GM12892 (cell line): Measurements from ENCODE around the gene MANBA.

Experiments used
- POLR2A ChIP-seq: IDR thresholded peaks from 2 replicates; pipeline ENCODE4 v1.6.1; 2011; ENCODE audit warnings: low read depth, low read length, control low read depth
- POLR2AphosphoS5 ChIP-seq: IDR thresholded peaks from 2 replicates; pipeline ENCODE4 v1.6.1; 2011; ENCODE audit warnings: low read depth, low read length, control low read depth
- TAF1 ChIP-seq: IDR thresholded peaks from 2 replicates; pipeline ENCODE4 v1.6.1; 2011; ENCODE audit warnings: low read depth, mild to moderate bottlenecking, control low read depth, low read length, borderline replicate concordance

GRCh38 chr4:102610007-102610406, 150.8 kb downstream of the MANBA start:
- TF ChIP-seq TAF1 (no peak), POLR2A (no peak), POLR2AphosphoS5 (no peak)
